ENCODE data around the gene PGA3.

DNA sequence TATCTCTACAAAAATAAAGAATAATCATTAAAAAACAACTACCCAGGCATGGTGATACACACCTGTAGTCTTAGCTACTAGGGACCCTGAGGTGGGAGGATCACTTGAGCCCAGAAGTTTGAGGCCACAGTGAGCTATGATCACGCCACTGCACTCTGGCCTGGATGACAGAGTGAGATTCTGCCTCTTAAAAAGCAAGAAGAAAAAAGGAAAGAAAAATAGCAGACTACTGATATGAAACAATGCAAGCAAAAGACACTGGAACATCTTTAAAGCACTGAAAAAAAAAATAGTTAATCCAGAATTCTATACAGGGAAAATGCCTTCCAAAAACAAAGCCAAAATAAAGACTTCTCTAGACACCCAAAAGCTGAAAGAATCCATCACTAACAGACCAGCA is 48.0 kb upstream of the PGA3 start:
- TF ChIP-seq POLR2AphosphoS5 (IDR thresholded peaks at IDR 0.05) (no peak), POLR2A (IDR thresholded peaks at IDR 0.05) (no peak)

Measured in spleen (tissue), 3 donors.